B cell (primary cell): ENCODE measurements around the gene DNAJB5.

ENCODE experiments used
- EZH2 ChIP-seq: IDR thresholded peaks from 2 replicates; pipeline ENCODE4 v1.6.1; 2012; ENCODE audit warnings: borderline replicate concordance, low read depth, mild to moderate bottlenecking, moderate library complexity, low read length; ENCODE audit not compliant: insufficient read depth, poor library complexity, severe bottlenecking
- TF ChIP-seq, protein P1 (sequence below): fragments of 200-600 bp; IDR thresholded peaks from one replicate; pipeline ENCODE4 v1.8.0; 2022; ENCODE audit warnings: antibody characterized with exemption, mild to moderate bottlenecking

- TF ChIP-seq, protein P1, sequence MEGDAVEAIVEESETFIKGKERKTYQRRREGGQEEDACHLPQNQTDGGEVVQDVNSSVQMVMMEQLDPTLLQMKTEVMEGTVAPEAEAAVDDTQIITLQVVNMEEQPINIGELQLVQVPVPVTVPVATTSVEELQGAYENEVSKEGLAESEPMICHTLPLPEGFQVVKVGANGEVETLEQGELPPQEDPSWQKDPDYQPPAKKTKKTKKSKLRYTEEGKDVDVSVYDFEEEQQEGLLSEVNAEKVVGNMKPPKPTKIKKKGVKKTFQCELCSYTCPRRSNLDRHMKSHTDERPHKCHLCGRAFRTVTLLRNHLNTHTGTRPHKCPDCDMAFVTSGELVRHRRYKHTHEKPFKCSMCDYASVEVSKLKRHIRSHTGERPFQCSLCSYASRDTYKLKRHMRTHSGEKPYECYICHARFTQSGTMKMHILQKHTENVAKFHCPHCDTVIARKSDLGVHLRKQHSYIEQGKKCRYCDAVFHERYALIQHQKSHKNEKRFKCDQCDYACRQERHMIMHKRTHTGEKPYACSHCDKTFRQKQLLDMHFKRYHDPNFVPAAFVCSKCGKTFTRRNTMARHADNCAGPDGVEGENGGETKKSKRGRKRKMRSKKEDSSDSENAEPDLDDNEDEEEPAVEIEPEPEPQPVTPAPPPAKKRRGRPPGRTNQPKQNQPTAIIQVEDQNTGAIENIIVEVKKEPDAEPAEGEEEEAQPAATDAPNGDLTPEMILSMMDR: no peak
- no peak for TF ChIP-seq EZH2
These were observed 1.1 kb upstream of the DNAJB5 start for GRCh38 chr9:34988218-34989002.
